H1 (cell line): ENCODE data around the gene GALR1. TPM values are rescaled to one million over a fixed set of nuclear protein-coding genes. Genes with fewer than 3 reads are reported as not detected.

ENCODE experiments used
- CTCF ChIA-PET: fragments of 300-600 bp; sonication (Branson Sonifier 250); formaldehyde crosslinking; loops from one replicate; lab custom pipeline; 2021; ENCODE audit not compliant: partially characterized antibody; lab: Charles Lee
- POLR2A ChIA-PET: fragments of 300-600 bp; sonication (Branson Sonifier 250); formaldehyde crosslinking; loops from one replicate; lab custom pipeline; 2021; ENCODE audit warnings: inconsistent platforms; ENCODE audit not compliant: partially characterized antibody; lab: Charles Lee
- DNase-seq, 2 experiments: peaks; one replicate each; pipeline versions ENCODE4 v3.0.0 to v3.0.0-alpha.2; 2010 to 2022; ENCODE audit warnings: low spot score in 2 of 2, low read depth in 1 of 2, mixed read lengths in 1 of 2
- FAIRE-seq: peaks from 2 replicates; lab custom pipeline; 2011; peaks lifted over from hg19 to GRCh38; lab: Jason Lieb, UNC
- H2AFZ ChIP-seq: 2 replicates; pipeline ENCODE4 v1.8.1; 2012; ENCODE audit warnings: low read length, inconsistent platforms
- H2AK5ac ChIP-seq: 2 replicates; pipeline ENCODE4 v1.6.1; 2013; ENCODE audit warnings: low read depth, low read length
- H2BK120ac ChIP-seq: replicated peaks from 2 replicates; pipeline ENCODE3; 2013; ENCODE audit warnings: low read depth, low read length, inconsistent platforms
- H2BK12ac ChIP-seq: 2 replicates; pipeline ENCODE4 v1.6.1; 2013; ENCODE audit warnings: low read depth, low read length
- H2BK15ac ChIP-seq: 2 replicates; pipeline ENCODE4 v1.6.1; 2013; ENCODE audit warnings: low read length
- H2BK20ac ChIP-seq: 2 replicates; pipeline ENCODE4 v1.6.1; 2013; ENCODE audit warnings: low read length
- H2BK5ac ChIP-seq: 2 replicates; pipeline ENCODE4 v1.6.1; 2013; ENCODE audit warnings: low read depth, low read length
- H3K14ac ChIP-seq: 2 replicates; pipeline ENCODE4 v1.6.1; 2013; ENCODE audit warnings: inconsistent platforms; ENCODE audit not compliant: insufficient read length
- H3K18ac ChIP-seq: 2 replicates; pipeline ENCODE4 v1.6.1; 2013; ENCODE audit warnings: low read length; ENCODE audit errors: extremely low read depth
- H3K23ac ChIP-seq: 2 replicates; pipeline ENCODE4 v1.6.1; 2013; ENCODE audit warnings: inconsistent platforms; ENCODE audit not compliant: insufficient read length
- H3K23me2 ChIP-seq: 2 replicates; pipeline ENCODE4 v1.6.1; 2013; ENCODE audit warnings: low read depth, low read length
- H3K27ac ChIP-seq: 2 replicates; pipeline ENCODE4 v1.6.1; 2011; ENCODE audit warnings: low read depth, low read length, inconsistent platforms
- H3K27me3 ChIP-seq, 4 experiments: replicated peaks in 1 of 4; 1 replicate in 1 of 4; 2 replicates in 3 of 4; pipeline versions ENCODE4 v1.6.1 to v1.8.1; 2011 to 2013; ENCODE audit warnings: low read length in 3 of 4, mild to moderate bottlenecking in 3 of 4, inconsistent platforms in 2 of 4, mixed read lengths in 2 of 4, moderate library complexity in 1 of 4; ENCODE audit not compliant: control insufficient read depth in 3 of 4, insufficient read depth in 3 of 4; ENCODE audit errors: extremely low read depth in 1 of 4
- H3K36me3 ChIP-seq, 4 experiments: 2 replicates each; pipeline versions ENCODE4 v1.6.1 to v1.8.1; 2011 to 2013; ENCODE audit warnings: mild to moderate bottlenecking in 4 of 4, low read length in 3 of 4, moderate library complexity in 2 of 4, control low read depth in 1 of 4, inconsistent platforms in 1 of 4; ENCODE audit not compliant: insufficient read depth in 4 of 4, control insufficient read depth in 2 of 4
- H3K4ac ChIP-seq: replicated peaks from 2 replicates; pipeline ENCODE3; 2013; ENCODE audit warnings: low read length, low read depth, mixed read lengths, inconsistent platforms; ENCODE audit not compliant: insufficient read length
- H3K4me1 ChIP-seq, 4 experiments: replicated peaks in 1 of 4; 1 replicate in 1 of 4; 2 replicates in 3 of 4; pipeline versions ENCODE4 v1.6.1 to v1.8.1; 2011 to 2013; ENCODE audit warnings: low read length in 3 of 4, inconsistent platforms in 2 of 4, mixed read lengths in 1 of 4; ENCODE audit not compliant: insufficient read depth in 4 of 4, control insufficient read depth in 3 of 4
- H3K4me2 ChIP-seq, 2 experiments: 2 replicates each; pipeline versions ENCODE4 v1.6.1 to v1.8.1; 2011 to 2013; ENCODE audit warnings: low read depth in 2 of 2, low read length in 2 of 2, control low read depth in 1 of 2, inconsistent platforms in 1 of 2, mild to moderate bottlenecking in 1 of 2; ENCODE audit not compliant: insufficient read depth in 1 of 2
- H3K4me3 ChIP-seq, 4 experiments: fragments of 200-600, 300-600 bp in 1 of 4; sonication (generic), shearing (Covaris generic), sonication (Bioruptor Twin) in 1 of 4; 2 replicates each; pipeline versions ENCODE4 v1.5.1 to v1.8.1; 2011 to 2016; ENCODE audit warnings: low read length in 4 of 4, low read depth in 3 of 4, control low read depth in 2 of 4, inconsistent platforms in 2 of 4, mild to moderate bottlenecking in 2 of 4, mixed read lengths in 1 of 4, moderate library complexity in 1 of 4; ENCODE audit not compliant: insufficient read depth in 2 of 4; ENCODE audit errors: extremely low read depth in 1 of 4
- H3K56ac ChIP-seq: replicated peaks from 2 replicates; pipeline ENCODE3; 2013; ENCODE audit warnings: low read depth, mild to moderate bottlenecking, mixed read lengths, low read length, inconsistent platforms; ENCODE audit not compliant: insufficient read length
- H3K79me1 ChIP-seq: 2 replicates; pipeline ENCODE4 v1.6.1; 2013; ENCODE audit warnings: low read depth, low read length, control low read depth
- H3K79me2 ChIP-seq, 2 experiments: 2 replicates each; pipeline versions ENCODE4 v1.6.1 to v1.8.1; 2012 to 2013; ENCODE audit warnings: low read length in 2 of 2, mild to moderate bottlenecking in 2 of 2, inconsistent platforms in 1 of 2; ENCODE audit not compliant: insufficient read depth in 2 of 2, control insufficient read depth in 1 of 2
- H3K9ac ChIP-seq, 4 experiments: replicated peaks in 1 of 4; 1 replicate in 1 of 4; 2 replicates in 3 of 4; pipeline versions ENCODE4 v1.6.1 to v1.8.1; 2011 to 2013; ENCODE audit warnings: low read depth in 3 of 4, low read length in 3 of 4, control low read depth in 2 of 4, mild to moderate bottlenecking in 2 of 4, moderate library complexity in 2 of 4, inconsistent platforms in 1 of 4; ENCODE audit errors: extremely low read depth in 1 of 4
- H3K9me3 ChIP-seq, 2 experiments: 2 replicates each; pipeline versions ENCODE4 v1.6.1 to v1.8.1; 2012 to 2013; ENCODE audit warnings: mild to moderate bottlenecking in 2 of 2, moderate library complexity in 2 of 2, control low read depth in 1 of 2, inconsistent platforms in 1 of 2, low read depth in 1 of 2, low read length in 1 of 2, mixed read lengths in 1 of 2; ENCODE audit not compliant: insufficient read depth in 2 of 2
- H4K20me1 ChIP-seq, 2 experiments: replicated peaks in 1 of 2; 2 replicates each; pipeline versions ENCODE3 to v1.8.1; 2011 to 2013; ENCODE audit warnings: inconsistent platforms in 2 of 2, low read length in 2 of 2, mild to moderate bottlenecking in 1 of 2; ENCODE audit not compliant: insufficient read depth in 2 of 2, control insufficient read depth in 1 of 2
- H4K5ac ChIP-seq: 2 replicates; pipeline ENCODE4 v1.6.1; 2013; ENCODE audit warnings: low read length, low read depth, mixed read lengths, inconsistent platforms; ENCODE audit not compliant: insufficient read length
- H4K8ac ChIP-seq: 2 replicates; pipeline ENCODE4 v1.8.0; 2013; ENCODE audit warnings: mild to moderate bottlenecking, moderate library complexity, low read length, inconsistent platforms; ENCODE audit not compliant: insufficient read depth; ENCODE audit errors: extremely low read depth
- H4K91ac ChIP-seq: replicated peaks from 2 replicates; pipeline ENCODE3; 2013; ENCODE audit warnings: low read length, mixed read lengths, inconsistent platforms; ENCODE audit not compliant: insufficient read length
- SP2 ChIP-seq: IDR thresholded peaks from 2 replicates; pipeline ENCODE4 v1.6.1; 2012; ENCODE audit warnings: mild to moderate bottlenecking, low read length, inconsistent platforms
- WGBS, 2 experiments: shearing (Covaris generic) in 1 of 2; methylation state at CpG; one replicate each; pipeline versions ENCODE4 v1.1.6 to v1.1.7; 2013 to 2015; ENCODE audit warnings: low lambda C conversion rate in 2 of 2, mixed read lengths in 2 of 2, inconsistent platforms in 1 of 2, low coverage in 1 of 2, missing lambda C conversion rate in 1 of 2; ENCODE audit not compliant: insufficient replicate concordance in 2 of 2, insufficient coverage in 1 of 2, insufficient read length in 1 of 2; ENCODE audit errors: extremely low coverage in 1 of 2, missing lambda C conversion rate in 1 of 2; 5-methylcytosine and 5-hydroxymethylcytosine counted together
- polyA plus RNA-seq, 7 experiments: library from polyadenylated mRNA; depleted of rRNA in 3 of 7; stranded (reverse) in 5 of 7; unstranded in 2 of 7; fragments of >200 nt in 5 of 7; fragments of 200-250 nt in 2 of 7; gene quantifications; 1 replicate in 5 of 7; 2 replicates in 1 of 7; 4 replicates in 1 of 7; pipeline versions ENCODE4 v1.2.1 to v1.2.3, GENCODE V29; 2011 to 2013; ENCODE audit warnings: missing spikeins in 2 of 7, mixed read lengths in 2 of 7
- total RNA-seq: library from RNA; stranded (reverse); fragmentation: NEBNext Ultra II Directional; extraction: Animal tissue kit (Norgen Biotek cat#: 25700); gene quantifications from 2 replicates; pipeline ENCODE4 v1.2.1, GENCODE V29; 2021

Gene GALR1
- total and polyA plus RNA-seq, 2 of the 8 experiments (the other 6 are each of a cell fraction or from before 2014, with no cell fraction given): 0.09 to 1.6 TPM

GRCh38 chr18:77320971-77321559 is 71.4 kb downstream of the GALR1 start:
- 83% methylated on average over 5 of the region's 5 CpGs; no CpG with 5 or more reads in 1 of the 2 experiments for WGBS, 2 experiments
- no peaks in the 10 kb centered on the region; a peak in 2 of 7 replicates for H3K4me1 ChIP-seq
- DNase-seq (no peak), FAIRE-seq (no peak)
- H3K18ac ChIP-seq: no peak overlapping the region
- H3K79me2 ChIP-seq: no peaks in the 10 kb centered on the region
- H3K23me2 ChIP-seq: no peaks in the 10 kb centered on the region
- no peak overlapping the region for H3K14ac ChIP-seq
- TF ChIP-seq SP2: no peak
- no peak overlapping the region for H2BK5ac ChIP-seq
- no peaks in the 10 kb centered on the region for H3K9me3 ChIP-seq
- no peaks in the 10 kb centered on the region for H4K20me1 ChIP-seq
- no peak overlapping the region for H4K8ac ChIP-seq
- H2AK5ac ChIP-seq: no peak overlapping the region
- H3K27ac ChIP-seq: no peak overlapping the region
- H3K23ac ChIP-seq: no peak overlapping the region
- no peaks in the 10 kb centered on the region; a peak in 1 of 7 replicates for H3K27me3 ChIP-seq
- no peak overlapping the region for H4K5ac ChIP-seq
- H3K36me3 ChIP-seq: no peaks in the 10 kb centered on the region
- no peak overlapping the region for H3K9ac ChIP-seq
- H3K4me3 ChIP-seq: no peak overlapping the region
- H2BK20ac ChIP-seq: no peak overlapping the region
- no peak overlapping the region for H3K4me2 ChIP-seq
- H3K56ac ChIP-seq: no peak overlapping the region
- no peak overlapping the region for H2BK120ac ChIP-seq
- H2BK12ac ChIP-seq: no peak overlapping the region
- no peak overlapping the region for H2BK15ac ChIP-seq
- H2AFZ ChIP-seq: 0 out of 2 replicates have a peak overlapping the region, but pooled peaks have one; percentile 11
- no peak overlapping the region for H3K4ac ChIP-seq
- H4K91ac ChIP-seq: no peak overlapping the region
- H3K79me1 ChIP-seq: no peaks in the 10 kb centered on the region
- CTCF ChIA-PET: interaction anchor here (1.0 to 1.3 kb wide), 2 partner anchors 11 to 109 kb away, joined by 3 to 4 read pairs; no protein-coding TSS in a partner anchor
- POLR2A ChIA-PET: no interaction called here
